Duodenal mucosa (tissue), 2 donors: ENCODE data around the gene ARF6.
A peak's percentile ranks its signal among the peaks of the same experiment; 100 is the strongest.
"Not testable (repeated sequence)": the region's sequence is repeated elsewhere in the genome, so short reads cannot be mapped to it uniquely, and the experiment has no call there.

Experiments used
- H3K27ac ChIP-seq: one replicate; pipeline ENCODE4 v1.7.0; 2013; ENCODE audit warnings: low read depth, low read length
- H3K27me3 ChIP-seq, 2 donors: one replicate each; pipeline ENCODE4 v1.7.0; 2013; ENCODE audit warnings: low read length in 2 of 2, control low read depth in 1 of 2; ENCODE audit not compliant: insufficient read depth in 2 of 2, control insufficient read depth in 1 of 2
- H3K36me3 ChIP-seq, 2 donors: one replicate each; pipeline ENCODE4 v1.7.0; 2013; ENCODE audit warnings: low read length in 2 of 2, control low read depth in 1 of 2; ENCODE audit not compliant: insufficient read depth in 2 of 2, control insufficient read depth in 1 of 2
- H3K4me1 ChIP-seq, 2 donors: one replicate each; pipeline ENCODE4 v1.7.0; 2013; ENCODE audit warnings: low read length in 2 of 2, control low read depth in 1 of 2; ENCODE audit not compliant: insufficient read depth in 2 of 2, control insufficient read depth in 1 of 2
- H3K4me3 ChIP-seq, 2 donors: one replicate each; pipeline ENCODE4 v1.7.0; 2013; ENCODE audit warnings: low read length in 2 of 2, low read depth in 1 of 2
- H3K9ac ChIP-seq, 2 donors: one replicate each; pipeline ENCODE4 v1.7.0; 2013; ENCODE audit warnings: low read length in 2 of 2, low read depth in 1 of 2
- H3K9me3 ChIP-seq, 2 donors: one replicate each; pipeline ENCODE4 v1.7.0; 2013; ENCODE audit warnings: low read length in 2 of 2, control low read depth in 1 of 2; ENCODE audit not compliant: control insufficient read depth in 1 of 2

The ARF6 gene

DNA sequence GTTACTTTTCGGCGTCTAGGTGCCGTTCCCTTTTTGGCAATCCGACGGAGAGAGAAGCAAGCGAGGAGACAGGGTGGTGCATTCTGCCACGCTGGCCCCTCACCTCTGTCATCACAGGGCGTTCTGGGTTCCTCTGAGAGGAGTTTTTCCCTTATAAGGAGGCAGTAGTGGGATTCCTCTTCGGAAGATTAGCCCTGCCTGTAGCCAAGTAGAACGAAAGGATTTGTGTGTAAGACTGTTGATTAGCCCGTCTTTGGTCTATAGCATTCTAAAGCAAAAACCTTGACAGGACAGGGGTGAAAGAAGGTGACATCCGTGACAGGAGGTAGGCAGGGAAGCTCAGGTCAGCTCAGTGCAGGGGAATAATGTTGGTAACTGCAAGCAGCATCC lies 31.2 kb upstream of the ARF6 start:
- Histone ChIP-seq H3K9ac (peak overlapping the region; percentile 99 to 100), H3K4me3 (peak overlapping the region; percentile 91 to 99), H3K36me3 (no peaks in the 10 kb centered on the region), H3K27me3 (no peaks in the 10 kb centered on the region), H3K9me3 (no peaks in the 10 kb centered on the region), H3K4me1 (peaks cover 6 to 19% of the 10 kb centered on the region in 2 donors), H3K27ac (peak overlapping the region; percentile 96)

DNA sequence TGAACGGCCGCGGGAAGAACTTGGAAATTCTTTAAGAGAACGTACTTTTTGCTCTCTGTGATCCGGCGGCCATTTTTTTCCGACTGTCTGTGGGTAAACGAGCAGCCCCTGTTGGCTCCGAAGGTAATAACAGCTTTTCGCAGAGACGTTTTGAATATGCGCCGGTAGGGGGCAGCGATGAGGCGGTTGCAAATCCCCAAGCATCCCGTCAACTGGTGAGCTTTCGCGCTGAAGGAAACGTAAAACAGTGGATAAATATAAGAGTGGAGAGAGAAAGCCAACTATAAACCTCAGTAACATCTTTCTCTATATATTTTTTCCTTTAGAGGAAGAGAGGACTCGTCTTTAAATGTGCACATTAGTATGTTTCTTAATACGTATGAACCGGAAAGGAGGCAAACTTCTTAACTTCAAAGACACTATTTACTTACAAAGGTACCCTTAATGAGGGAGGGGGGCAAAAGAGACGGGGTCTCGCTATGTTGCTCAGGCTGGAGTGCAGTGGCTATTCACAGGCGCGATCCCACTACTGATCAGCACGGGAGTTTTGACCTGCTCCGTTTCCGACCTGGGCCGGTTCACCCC lies 30.7 kb upstream of the ARF6 start:
- no peaks in the 10 kb centered on the region for H3K36me3 ChIP-seq
- peak overlapping the region; percentile 99 to 100 for H3K9ac ChIP-seq
- H3K4me1 ChIP-seq = peaks cover 6 to 19% of the 10 kb centered on the region in 2 donors
- H3K9me3 ChIP-seq = no peaks in the 10 kb centered on the region
- no peaks in the 10 kb centered on the region for H3K27me3 ChIP-seq
- peak overlapping the region; percentile 96 for H3K27ac ChIP-seq
- peak overlapping the region; percentile 91 to 99 for H3K4me3 ChIP-seq

DNA sequence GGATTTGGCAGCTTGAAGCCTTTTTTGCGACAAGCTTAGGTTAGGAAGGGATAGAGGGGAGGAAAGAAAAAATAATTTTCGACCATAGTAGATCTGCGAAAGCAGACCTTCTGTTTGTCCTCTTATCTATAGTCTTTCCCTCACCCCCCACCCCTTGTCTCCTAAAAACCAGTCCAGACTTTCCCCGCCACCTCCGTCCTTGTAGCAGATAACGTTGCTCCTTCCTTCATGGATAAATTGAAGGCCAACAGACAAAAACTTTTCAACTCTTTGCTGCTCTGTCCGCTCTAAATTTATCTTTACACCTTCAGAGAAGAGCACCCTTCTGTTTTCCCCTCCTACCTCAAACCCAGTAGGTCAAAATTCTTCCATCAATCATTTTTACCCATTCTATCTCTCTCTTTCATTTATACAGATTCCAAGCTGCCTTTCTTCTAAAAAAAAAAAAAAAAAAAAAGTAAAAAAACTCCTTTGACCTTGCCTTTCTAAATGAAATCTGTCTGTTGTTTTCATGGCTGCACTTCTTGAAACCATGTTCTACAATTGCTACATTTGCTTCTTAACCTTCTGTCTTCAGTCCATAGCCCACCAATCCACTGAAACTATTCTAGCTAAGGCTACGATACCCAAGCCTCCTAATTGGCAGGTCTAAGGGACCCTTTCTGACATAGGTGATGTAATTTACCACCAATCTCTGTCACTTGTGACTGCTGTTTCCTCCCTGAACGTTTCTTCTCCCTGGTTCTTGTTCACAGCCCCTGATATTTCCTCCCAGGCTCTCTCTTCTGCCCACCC lies 29.2 kb upstream of the ARF6 start:
- peak overlapping the region; percentile 96 to 100 for H3K9ac ChIP-seq
- no peaks in the 10 kb centered on the region for H3K27me3 ChIP-seq
- H3K4me3 ChIP-seq = peak overlapping the region; percentile 74 to 98
- peak overlapping the region; percentile 96 for H3K27ac ChIP-seq
- peaks cover 9 to 27% of the 10 kb centered on the region in 2 donors for H3K4me1 ChIP-seq
- H3K9me3 ChIP-seq = no peaks in the 10 kb centered on the region
- H3K36me3 ChIP-seq = no peaks in the 10 kb centered on the region

DNA sequence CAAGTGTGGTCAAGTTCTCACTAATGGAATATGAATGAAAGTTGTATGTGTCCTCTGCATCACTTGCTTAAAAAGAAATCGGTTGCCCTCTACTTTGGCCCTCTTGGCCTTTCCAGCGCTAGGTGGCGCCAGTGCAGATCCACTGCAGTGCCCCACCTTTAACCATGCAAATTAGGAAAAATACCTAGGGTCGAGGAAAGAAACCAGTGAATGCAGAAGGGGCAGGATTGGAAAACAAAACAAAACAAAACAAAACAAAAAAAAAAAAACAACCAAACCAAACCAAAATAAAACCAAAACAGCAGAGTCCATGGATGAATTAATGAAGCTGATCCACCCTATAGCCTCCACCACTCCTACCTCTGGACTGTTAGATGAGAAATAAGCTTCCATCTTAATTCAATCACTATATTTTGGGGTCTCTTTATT lies 27.4 kb upstream of the ARF6 start:
- Histone ChIP-seq H3K27ac (no peak overlapping the region), H3K4me1 (peaks cover 11 to 29% of the 10 kb centered on the region in 2 donors), H3K36me3 (no peaks in the 10 kb centered on the region), H3K4me3 (no peak overlapping the region), H3K27me3 (no peaks in the 10 kb centered on the region), H3K9ac (peak overlapping the region in 1 of 2 donors; percentile 67), H3K9me3 (no peaks in the 10 kb centered on the region)

DNA sequence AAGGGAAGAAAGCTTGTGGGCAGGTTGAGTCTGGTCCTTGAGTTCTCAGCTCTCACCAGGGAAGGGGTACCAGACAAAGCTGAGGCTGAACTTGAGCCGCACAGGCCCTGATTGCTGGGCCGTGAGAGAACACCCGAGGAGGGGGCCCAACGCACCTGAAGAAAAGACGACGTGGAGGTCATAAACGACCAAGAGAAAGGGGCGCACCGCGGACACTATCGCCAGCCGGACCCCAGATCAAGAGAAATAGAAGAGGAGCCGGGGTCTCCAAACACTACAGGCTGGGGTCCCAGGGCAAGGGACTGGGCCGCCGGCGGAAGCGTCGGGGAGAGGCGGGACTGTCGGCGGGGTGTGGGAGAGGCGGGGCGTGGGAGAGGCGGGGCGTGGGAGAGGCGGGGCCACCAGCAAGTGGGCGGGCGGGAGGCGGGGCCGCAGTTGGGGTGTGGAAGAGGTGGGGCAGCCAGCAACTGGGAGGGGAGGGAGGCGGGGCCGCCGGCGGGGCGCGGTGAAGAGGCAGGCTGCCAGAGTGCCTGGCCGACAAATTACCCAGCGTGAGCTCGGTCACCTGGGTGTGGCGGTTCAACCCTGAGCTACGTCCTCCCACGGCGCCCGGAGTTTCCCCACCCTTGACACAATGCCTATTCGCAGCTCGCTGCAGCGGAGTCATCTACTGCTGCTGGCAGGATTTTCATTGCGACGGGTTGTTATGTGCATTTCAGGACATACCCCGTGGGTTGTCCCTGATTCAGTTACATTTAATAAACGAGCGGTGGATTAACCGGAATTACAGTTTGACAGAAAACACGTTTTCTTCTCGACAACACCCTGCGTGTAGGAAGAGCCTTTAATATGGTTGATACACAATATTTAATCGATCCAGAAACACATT lies 24.8 kb upstream of the ARF6 start:
- H3K4me1 ChIP-seq = peaks cover 5 to 29% of the 10 kb centered on the region in 2 donors
- peak overlapping the region; percentile 89 for H3K27ac ChIP-seq
- peak overlapping the region; percentile 97 to 98 for H3K9ac ChIP-seq
- H3K4me3 ChIP-seq = peak overlapping the region; percentile 80 to 96
- H3K36me3 ChIP-seq = no peaks in the 10 kb centered on the region
- no peaks in the 10 kb centered on the region for H3K27me3 ChIP-seq
- no peaks in the 10 kb centered on the region for H3K9me3 ChIP-seq

DNA sequence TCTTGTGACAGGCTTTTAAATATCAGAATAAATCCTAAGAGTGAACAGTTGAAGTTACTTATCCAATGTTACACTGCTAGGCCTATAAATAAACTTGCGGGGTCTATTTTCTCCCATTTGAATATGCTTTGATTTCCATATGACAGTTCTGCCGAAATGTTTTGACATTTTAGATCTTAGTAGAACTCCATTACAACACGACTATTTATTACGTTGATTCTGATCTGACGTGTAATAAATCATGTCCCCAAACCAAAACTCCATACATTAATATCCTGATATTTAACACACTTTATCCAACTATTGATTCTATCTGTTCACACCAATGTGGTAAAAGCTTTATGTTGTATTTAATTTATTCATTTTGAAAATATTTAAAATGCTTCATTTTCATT lies 24.2 kb upstream of the ARF6 start:
- Histone ChIP-seq H3K4me1 (peaks cover 5 to 25% of the 10 kb centered on the region in 2 donors), H3K27ac (peak overlapping the region; percentile 83), H3K9ac (peak overlapping the region; percentile 56 to 75), H3K9me3 (no peaks in the 10 kb centered on the region), H3K4me3 (peak overlapping the region; percentile 64 to 69), H3K36me3 (no peaks in the 10 kb centered on the region), H3K27me3 (no peaks in the 10 kb centered on the region)

DNA sequence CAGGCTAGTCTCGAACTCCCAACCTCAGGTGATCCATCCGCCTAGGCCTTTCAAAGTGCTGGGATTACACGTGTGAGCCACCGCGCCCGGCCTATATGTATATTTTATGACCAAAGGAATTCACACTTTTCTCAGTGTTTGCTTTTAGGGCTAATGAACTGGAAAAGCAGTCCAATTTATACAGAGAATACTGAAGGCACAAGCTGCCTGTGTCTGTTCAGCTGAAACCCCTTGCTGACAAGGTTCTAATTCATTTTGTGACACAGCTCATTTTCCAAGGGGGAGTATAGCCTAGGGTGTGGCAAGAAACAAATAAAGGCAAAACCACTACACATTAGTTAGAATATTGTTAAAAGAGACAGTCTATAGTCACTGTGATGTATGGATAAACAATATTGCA lies 22.0 kb upstream of the ARF6 start:
- Histone ChIP-seq H3K4me1 (peaks cover 5 to 11% of the 10 kb centered on the region in 2 donors), H3K27me3 (no peaks in the 10 kb centered on the region), H3K4me3 (no peak overlapping the region), H3K9ac (no peak overlapping the region), H3K9me3 (no peaks in the 10 kb centered on the region), H3K27ac (no peak overlapping the region), H3K36me3 (no peaks in the 10 kb centered on the region)

DNA sequence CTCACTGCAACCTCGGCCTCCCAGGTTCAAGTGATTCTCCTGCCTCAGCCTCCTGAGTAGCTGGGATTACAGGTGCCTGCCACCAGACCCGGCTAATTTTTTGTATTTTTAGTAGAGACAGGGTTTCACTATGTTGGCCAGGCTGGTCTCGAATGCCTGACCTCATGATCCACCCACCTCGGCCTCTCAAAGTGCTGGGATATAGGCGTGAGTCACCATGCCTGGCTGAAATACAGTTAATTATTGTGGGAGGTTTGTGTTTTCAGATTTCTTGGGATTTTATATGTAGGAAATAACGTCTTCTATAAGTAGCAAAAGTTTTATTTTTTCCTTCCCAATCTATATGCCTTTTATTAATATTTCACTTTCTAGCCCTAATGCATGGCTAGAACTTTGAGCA lies 19.3 kb upstream of the ARF6 start:
- H3K36me3 ChIP-seq, H3K27me3 ChIP-seq, H3K9me3 ChIP-seq, H3K9ac ChIP-seq, H3K4me3 ChIP-seq, H3K4me1 ChIP-seq, H3K27ac ChIP-seq: not testable (repeated sequence)

DNA sequence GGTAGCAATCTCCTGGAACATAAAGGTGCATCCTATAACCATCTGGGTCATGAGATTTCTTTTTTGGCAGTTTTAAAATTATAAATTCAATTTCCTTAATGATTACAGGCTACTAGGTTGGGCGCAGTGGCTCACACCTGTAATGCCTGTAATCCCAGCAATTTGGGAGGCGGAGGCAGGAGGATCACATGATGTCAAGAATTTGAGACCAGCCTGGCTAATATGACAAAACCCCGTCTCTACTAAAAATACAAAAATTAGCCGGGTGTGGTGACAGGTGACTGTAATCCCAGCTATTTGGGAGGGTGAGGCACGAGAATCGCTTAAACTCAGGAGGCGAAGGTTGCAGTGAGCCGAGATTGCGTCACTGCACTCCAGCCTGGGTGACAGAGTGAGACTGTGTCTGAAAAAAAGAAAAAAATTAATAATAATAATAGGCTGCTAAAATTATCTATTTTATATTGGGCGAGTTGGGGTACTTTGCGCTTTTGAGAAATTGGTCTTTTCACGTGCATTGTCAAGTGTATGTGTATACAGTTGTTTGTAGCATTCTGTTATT lies 17.2 kb upstream of the ARF6 start:
- Histone ChIP-seq H3K4me1 (peaks cover 0 to 7% of the 10 kb centered on the region in 2 donors), H3K4me3 (no peak overlapping the region)

More for the DNA sequence above, 17.2 kb upstream of the ARF6 start:
- no peaks in the 10 kb centered on the region for H3K27me3 ChIP-seq
- H3K27ac ChIP-seq = no peak overlapping the region
- no peaks in the 10 kb centered on the region for H3K9me3 ChIP-seq
- H3K9ac ChIP-seq = no peak overlapping the region
- H3K36me3 ChIP-seq = no peaks in the 10 kb centered on the region
